HUES48 (cell line): ENCODE results near the gene ADGRB3.

Experiments used
- H3K27ac ChIP-seq: one replicate; pipeline ENCODE4 v1.7.0; 2013; ENCODE audit warnings: low read depth, low read length, inconsistent platforms
- H3K27me3 ChIP-seq: 2 replicates; pipeline ENCODE4 v1.6.1; 2013; ENCODE audit warnings: mild to moderate bottlenecking, low read length; ENCODE audit not compliant: control insufficient read depth, insufficient read depth
- H3K36me3 ChIP-seq: 2 replicates; pipeline ENCODE4 v1.6.1; 2013; ENCODE audit warnings: low read length; ENCODE audit not compliant: control insufficient read depth, insufficient read depth
- H3K4me1 ChIP-seq: 2 replicates; pipeline ENCODE4 v1.6.1; 2013; ENCODE audit warnings: mild to moderate bottlenecking, low read length; ENCODE audit not compliant: control insufficient read depth, insufficient read depth
- H3K4me3 ChIP-seq: 2 replicates; pipeline ENCODE4 v1.5.1; 2013; ENCODE audit warnings: mild to moderate bottlenecking, low read depth, low read length
- H3K9ac ChIP-seq: 2 replicates; pipeline ENCODE4 v1.6.1; 2013; ENCODE audit warnings: mild to moderate bottlenecking, low read depth, low read length, moderate library complexity
- H3K9me3 ChIP-seq: 2 replicates; pipeline ENCODE4 v1.6.1; 2013; ENCODE audit warnings: low read length; ENCODE audit not compliant: control insufficient read depth, insufficient read depth

ADGRB3 gene

GRCh38 chr6:68635706-68636513 is 828 bp downstream of the ADGRB3 start:
- H3K4me3 ChIP-seq, result peak overlapping the region; percentile 89
- peaks cover 78% of the 10 kb centered on the region for H3K27me3 ChIP-seq
- peak overlapping the region; percentile 57; the same call in 1 of the 2 replicates for H3K9ac ChIP-seq
- no peak overlapping the region for H3K27ac ChIP-seq
- no peaks in the 10 kb centered on the region for H3K9me3 ChIP-seq
- no peaks in the 10 kb centered on the region for H3K36me3 ChIP-seq
- peaks cover 33% of the 10 kb centered on the region for H3K4me1 ChIP-seq

- H3K4me3 ChIP-seq, result peak overlapping the region; percentile 89
- H3K27ac ChIP-seq, result no peak overlapping the region
- H3K27me3 ChIP-seq, result peaks cover 79% of the 10 kb centered on the region
Measured at GRCh38 chr6:68636666-68637065, 1.6 kb downstream of the ADGRB3 start.

DNA sequence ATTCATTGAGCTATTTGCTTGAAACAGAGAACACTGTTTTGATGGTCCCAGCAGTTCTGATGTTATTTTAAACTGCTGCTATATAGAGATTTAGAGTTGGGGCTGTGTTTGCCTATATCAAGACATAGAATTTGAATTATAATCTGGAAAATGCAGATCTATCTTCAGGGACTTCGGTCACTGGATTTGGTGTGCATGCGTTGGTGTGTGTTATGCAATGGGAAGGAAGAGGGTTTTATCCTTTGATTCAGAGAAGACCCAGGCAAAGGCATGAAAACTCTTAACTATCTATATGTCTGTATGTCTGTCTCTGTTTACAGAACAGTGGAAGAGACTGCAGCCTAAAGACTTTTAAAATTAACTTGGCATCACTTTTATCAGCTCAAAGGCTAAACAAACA is 2.0 kb downstream of the ADGRB3 start:
- Histone ChIP-seq H3K27ac (no peak overlapping the region), H3K9ac (no peak overlapping the region), H3K4me1 (peaks cover 38% of the 10 kb centered on the region), H3K4me3 (peak overlapping the region; percentile 89; the same call in 1 of the 2 replicates), H3K36me3 (no peaks in the 10 kb centered on the region), H3K9me3 (no peaks in the 10 kb centered on the region), H3K27me3 (peaks cover 79% of the 10 kb centered on the region)

More at GRCh38 chr6:68636666-68637065, 1.6 kb downstream of the ADGRB3 start:
- Histone ChIP-seq H3K4me1 (peaks cover 38% of the 10 kb centered on the region), H3K9me3 (no peaks in the 10 kb centered on the region), H3K36me3 (no peaks in the 10 kb centered on the region), H3K9ac (no peak overlapping the region)

- Histone ChIP-seq H3K36me3 (no peaks in the 10 kb centered on the region), H3K4me1 (peaks cover 36% of the 10 kb centered on the region), H3K4me3 (no peak overlapping the region), H3K9me3 (no peaks in the 10 kb centered on the region), H3K9ac (no peak overlapping the region), H3K27me3 (peaks cover 72% of the 10 kb centered on the region), H3K27ac (no peak overlapping the region)
Measured at GRCh38 chr6:68637782-68638181, 2.7 kb downstream of the ADGRB3 start.

DNA sequence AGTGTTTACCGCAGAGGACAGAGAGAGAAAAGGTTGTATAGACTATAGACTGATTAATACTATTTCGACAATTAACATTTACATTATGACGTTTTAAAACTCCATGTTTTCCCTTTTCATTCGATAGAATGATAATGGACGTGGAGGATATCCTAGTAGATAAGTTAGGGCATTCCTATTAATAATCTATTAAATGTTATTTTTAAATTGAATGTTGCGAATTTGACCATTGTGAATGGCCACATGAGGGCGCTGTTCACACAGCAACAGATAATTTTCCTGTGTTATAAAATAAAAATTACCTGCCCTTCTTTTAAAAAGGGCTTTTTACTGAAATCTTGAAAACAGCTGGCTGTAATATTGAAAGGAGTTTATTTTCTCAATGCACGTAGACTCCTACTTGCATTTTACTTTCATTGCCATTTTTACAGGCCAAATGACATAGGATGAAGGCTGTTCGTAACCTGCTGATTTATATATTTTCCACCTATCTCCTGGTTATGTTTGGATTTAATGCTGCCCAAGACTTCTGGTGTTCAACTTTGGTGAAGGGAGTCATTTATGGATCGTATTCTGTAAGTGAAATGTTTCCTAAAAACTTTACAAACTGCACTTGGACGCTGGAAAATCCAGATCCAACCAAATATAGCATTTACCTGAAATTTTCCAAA is 3.3 kb downstream of the ADGRB3 start:
- H3K4me3 ChIP-seq, result no peak overlapping the region
- peaks cover 30% of the 10 kb centered on the region for H3K4me1 ChIP-seq
- H3K9ac ChIP-seq, result no peak overlapping the region
- H3K36me3 ChIP-seq, result no peaks in the 10 kb centered on the region
- H3K9me3 ChIP-seq, result no peaks in the 10 kb centered on the region
- H3K27ac ChIP-seq, result no peak overlapping the region
- peaks cover 66% of the 10 kb centered on the region for H3K27me3 ChIP-seq

GRCh38 chr6:68639211-68639610 is 4.1 kb downstream of the ADGRB3 start:
- Histone ChIP-seq H3K4me3 (peak overlapping the region; percentile 68), H3K4me1 (peaks cover 22% of the 10 kb centered on the region), H3K27me3 (peaks cover 58% of the 10 kb centered on the region), H3K9me3 (no peaks in the 10 kb centered on the region), H3K36me3 (no peaks in the 10 kb centered on the region), H3K9ac (no peak overlapping the region), H3K27ac (no peak overlapping the region)

DNA sequence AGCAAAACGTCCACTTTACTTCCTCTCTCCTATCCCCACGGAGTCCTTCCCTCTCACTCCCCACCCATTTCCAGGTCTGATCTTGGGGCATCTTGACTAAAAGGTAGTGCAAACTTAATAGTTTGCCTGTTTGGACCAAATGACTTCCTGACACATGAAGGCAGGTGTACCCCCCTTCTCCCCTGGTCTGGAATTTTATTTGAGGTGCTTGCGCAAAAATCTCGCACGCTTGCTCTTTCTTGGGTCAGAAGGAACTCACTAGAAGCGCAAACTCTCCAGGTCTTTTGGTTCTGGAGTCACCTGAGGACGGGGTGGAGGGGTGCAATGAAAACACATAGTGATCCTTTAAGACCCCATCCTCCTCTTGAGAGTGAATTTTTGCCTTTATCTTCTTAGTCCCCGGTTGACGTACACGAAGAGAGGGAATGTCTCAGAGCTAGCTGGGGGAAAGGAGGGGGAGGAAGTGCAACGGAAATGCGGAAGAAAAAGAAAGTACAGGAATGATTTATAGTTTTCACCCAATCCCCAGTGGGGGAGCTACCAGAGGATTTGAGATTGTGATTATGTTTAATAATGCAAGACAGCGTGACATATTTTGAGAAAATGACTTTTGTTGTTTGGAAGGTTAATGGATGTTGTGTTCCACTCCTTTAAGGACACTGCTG is 4.9 kb downstream of the ADGRB3 start:
- H3K9me3 ChIP-seq, result no peaks in the 10 kb centered on the region
- 0 out of 2 replicates have a peak overlapping the region, but pooled peaks have one; percentile 13 for H3K9ac ChIP-seq
- peak overlapping the region; percentile 68 for H3K4me3 ChIP-seq

DNA sequence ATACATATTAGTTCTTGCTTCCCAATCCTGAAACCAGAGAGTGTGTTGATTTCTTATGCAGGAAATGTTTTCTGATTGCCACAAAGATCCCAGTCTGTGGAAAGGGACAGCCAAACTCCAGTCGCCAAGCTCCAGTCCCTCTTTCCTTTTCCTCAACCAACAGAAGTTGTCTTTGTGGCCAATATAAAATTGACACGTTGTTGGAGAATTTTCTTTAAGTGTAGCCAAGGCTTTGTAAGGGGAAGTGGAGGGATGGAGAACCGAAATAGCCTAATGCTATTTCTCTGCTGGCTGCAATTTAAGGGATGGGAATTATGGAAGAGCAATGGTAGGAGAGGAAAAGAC is 5.4 kb downstream of the ADGRB3 start:
- Histone ChIP-seq H3K27ac (no peak overlapping the region), H3K36me3 (no peaks in the 10 kb centered on the region), H3K27me3 (peaks cover 54% of the 10 kb centered on the region), H3K4me1 (peaks cover 22% of the 10 kb centered on the region), H3K9me3 (no peaks in the 10 kb centered on the region), H3K9ac (no peak overlapping the region), H3K4me3 (peak overlapping the region; percentile 68)

More for the DNA sequence above, 4.9 kb downstream of the ADGRB3 start:
- H3K27ac ChIP-seq, result no peak overlapping the region
- no peaks in the 10 kb centered on the region for H3K36me3 ChIP-seq
- H3K4me1 ChIP-seq, result peaks cover 22% of the 10 kb centered on the region
- H3K27me3 ChIP-seq, result peaks cover 54% of the 10 kb centered on the region

GRCh38 chr6:68641172-68641571 is 6.1 kb downstream of the ADGRB3 start:
- Histone ChIP-seq H3K36me3 (no peaks in the 10 kb centered on the region), H3K4me1 (peaks cover 22% of the 10 kb centered on the region), H3K4me3 (no peak overlapping the region), H3K9ac (no peak overlapping the region), H3K9me3 (no peaks in the 10 kb centered on the region), H3K27me3 (peaks cover 47% of the 10 kb centered on the region), H3K27ac (no peak overlapping the region)

DNA sequence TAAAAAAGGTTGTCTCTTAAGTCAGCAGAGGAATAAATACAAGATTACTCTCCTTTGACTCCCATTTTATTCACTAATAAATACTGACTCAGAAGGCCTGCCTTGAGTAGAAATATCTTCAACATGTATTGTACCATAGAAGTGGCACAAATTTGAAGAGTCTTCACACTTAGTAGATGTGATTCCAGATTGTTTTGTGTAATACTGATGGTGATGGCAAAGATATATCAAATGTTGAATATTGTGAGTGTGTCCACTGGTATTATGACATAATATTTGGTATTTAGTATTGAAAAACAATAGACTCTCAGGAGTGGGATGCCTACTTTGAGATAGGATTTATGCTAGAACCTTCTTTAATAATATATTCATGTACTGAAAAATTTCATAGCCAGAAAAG is 7.0 kb downstream of the ADGRB3 start:
- H3K9me3 ChIP-seq, result no peaks in the 10 kb centered on the region
- H3K27ac ChIP-seq, result no peak overlapping the region
- H3K27me3 ChIP-seq, result peaks cover 38% of the 10 kb centered on the region
- H3K4me1 ChIP-seq, result peaks cover 22% of the 10 kb centered on the region
- H3K9ac ChIP-seq, result no peak overlapping the region
- H3K4me3 ChIP-seq, result no peak overlapping the region
- no peaks in the 10 kb centered on the region for H3K36me3 ChIP-seq

- Histone ChIP-seq H3K4me1 (peaks cover 22% of the 10 kb centered on the region), H3K27me3 (peaks cover 29% of the 10 kb centered on the region), H3K4me3 (no peak overlapping the region), H3K36me3 (no peaks in the 10 kb centered on the region), H3K27ac (no peak overlapping the region), H3K9me3 (no peaks in the 10 kb centered on the region), H3K9ac (no peak overlapping the region)
Measured at GRCh38 chr6:68642977-68643376, 7.9 kb downstream of the ADGRB3 start.
